ENCODE data around the gene TESPA1. TPM values are rescaled to one million over a fixed set of nuclear protein-coding genes. Genes with fewer than 3 reads are reported as not detected.

The TESPA1 gene
- polyA plus RNA-seq (ENCODE audit: insufficient read length in 4 of 4), result under 1 TPM; 0.24 to 0.64 (median 0.47) TPM

GRCh38 chr12:54984658-54985376, at the start of gene TESPA1:
Gene TESPA1 (minus strand): TSS chr12:54984762. CDS start chr12:54974562, 10,200 bp downstream.
- DNase-seq (ENCODE audit: low read depth in 4 of 4, low spot score in 3 of 4), result no peak

- no peak for DNase-seq (ENCODE audit: low read depth in 4 of 4, low spot score in 3 of 4)
Observed at GRCh38 chr12:55034218-55034617, 49.7 kb upstream of the TESPA1 start.

GRCh38 chr12:55025508-55025907, 40.9 kb upstream of the TESPA1 start:
- DNase-seq (ENCODE audit: low read depth in 4 of 4, low spot score in 3 of 4), result no peak

- DNase-seq (ENCODE audit: low read depth in 4 of 4, low spot score in 3 of 4), result no peak
Observed at GRCh38 chr12:55024575-55024974, 40.0 kb upstream of the TESPA1 start.

GRCh38 chr12:55019784-55020183, 35.2 kb upstream of the TESPA1 start, which contains the start of gene NEUROD4:
Gene NEUROD4 (plus strand): TSS chr12:55019974. CDS start chr12:55026440, 6,466 bp downstream.
- peak; percentile 55 to 78 (median 64) for DNase-seq (ENCODE audit: low read depth in 4 of 4, low spot score in 3 of 4)

- no peak for DNase-seq (ENCODE audit: low read depth in 4 of 4, low spot score in 3 of 4)
Observed at GRCh38 chr12:55017416-55017925, 32.9 kb upstream of the TESPA1 start.

- no peak for DNase-seq (ENCODE audit: low read depth in 4 of 4, low spot score in 3 of 4)
Observed at GRCh38 chr12:55008944-55009585, 24.5 kb upstream of the TESPA1 start.

GRCh38 chr12:55002355-55002754, 17.8 kb upstream of the TESPA1 start:
- DNase-seq (ENCODE audit: low read depth in 4 of 4, low spot score in 3 of 4), result no peak

GRCh38 chr12:55001198-55001868, 16.8 kb upstream of the TESPA1 start:
- DNase-seq (ENCODE audit: low read depth in 4 of 4, low spot score in 3 of 4), result no peak

- no peak for DNase-seq (ENCODE audit: low read depth in 4 of 4, low spot score in 3 of 4)
Observed at GRCh38 chr12:54998958-54999510, 14.5 kb upstream of the TESPA1 start.

- no peak for DNase-seq (ENCODE audit: low read depth in 4 of 4, low spot score in 3 of 4)
Observed at GRCh38 chr12:54997929-54998522, 13.5 kb upstream of the TESPA1 start.

- DNase-seq (ENCODE audit: low read depth in 4 of 4, low spot score in 3 of 4), result no peak
Observed at GRCh38 chr12:54996205-54996604, 11.6 kb upstream of the TESPA1 start.

GRCh38 chr12:54993181-54993835, 8.7 kb upstream of the TESPA1 start:
- DNase-seq (ENCODE audit: low read depth in 4 of 4, low spot score in 3 of 4), result peak; percentile 18 to 44 (median 32)

- no peak for DNase-seq (ENCODE audit: low read depth in 4 of 4, low spot score in 3 of 4)
Observed at GRCh38 chr12:54991991-54992375, 7.4 kb upstream of the TESPA1 start.

- no peak for DNase-seq (ENCODE audit: low read depth in 4 of 4, low spot score in 3 of 4)
Observed at GRCh38 chr12:54991161-54991990, 6.8 kb upstream of the TESPA1 start.

GRCh38 chr12:54989829-54990228, 5.3 kb upstream of the TESPA1 start:
- no peak for DNase-seq (ENCODE audit: low read depth in 4 of 4, low spot score in 3 of 4)

- no peak for DNase-seq (ENCODE audit: low read depth in 4 of 4, low spot score in 3 of 4)
Observed at GRCh38 chr12:54988402-54989054, 4.0 kb upstream of the TESPA1 start.

GRCh38 chr12:54987611-54988231, 3.2 kb upstream of the TESPA1 start:
- DNase-seq (ENCODE audit: low read depth in 4 of 4, low spot score in 3 of 4), result no peak

Measured in left renal pelvis (tissue), 4 donors.